ENCODE measurements around the gene TNRC6B. TPM values are rescaled to one million over a fixed set of nuclear protein-coding genes. Genes with fewer than 3 reads are reported as not detected.

TNRC6B gene
- total RNA-seq, 2 donors from 2014 or later: 25.0 to 27.1 TPM

- no peak overlapping the region for H3K27ac ChIP-seq
Measured at GRCh38 chr22:40213478-40213877, 35.8 kb downstream of the TNRC6B start.

GRCh38 chr22:40215266-40215665, 37.5 kb downstream of the TNRC6B start:
- Histone ChIP-seq H3K9me3 (no peaks in the 10 kb centered on the region), H3K4me1 (peaks cover 0 to 73% of the 10 kb centered on the region in 2 donors), H3K27me3 (no peaks in the 10 kb centered on the region), H3K36me3 (no peaks in the 10 kb centered on the region), H3K4me3 (no peak overlapping the region), H3K27ac (peak overlapping the region in 1 of 2 donors; percentile 10)
- TF ChIP-seq CTCF (IDR thresholded peaks at IDR 0.05): no peak
- no peak for DNase-seq (ENCODE audit: low spot score)

More at GRCh38 chr22:40213478-40213877, 35.8 kb downstream of the TNRC6B start:
- Histone ChIP-seq H3K36me3 (no peaks in the 10 kb centered on the region), H3K4me1 (peaks cover 0 to 73% of the 10 kb centered on the region in 2 donors), H3K9me3 (no peaks in the 10 kb centered on the region), H3K4me3 (no peak overlapping the region), H3K27me3 (no peaks in the 10 kb centered on the region)
- TF ChIP-seq CTCF (IDR thresholded peaks at IDR 0.05): peak in 1 of 2 donors; percentile 25
- DNase-seq (ENCODE audit: low spot score): no peak

GRCh38 chr22:40216041-40216756, 38.5 kb downstream of the TNRC6B start:
- no peak for TF ChIP-seq CTCF (IDR thresholded peaks at IDR 0.05)

GRCh38 chr22:40218152-40218551, 40.4 kb downstream of the TNRC6B start:
- Histone ChIP-seq H3K4me1 (peaks cover 0 to 72% of the 10 kb centered on the region in 2 donors), H3K4me3 (no peak overlapping the region), H3K27me3 (no peaks in the 10 kb centered on the region), H3K27ac (no peak overlapping the region), H3K9me3 (no peaks in the 10 kb centered on the region), H3K36me3 (no peaks in the 10 kb centered on the region)
- DNase-seq (ENCODE audit: low spot score): no peak
- no peak for TF ChIP-seq CTCF (IDR thresholded peaks at IDR 0.05)

More at GRCh38 chr22:40216041-40216756, 38.5 kb downstream of the TNRC6B start:
- DNase-seq (ENCODE audit: low spot score): no peak
- peak overlapping the region in 1 of 2 donors; percentile 1 for H3K27ac ChIP-seq
- H3K4me1 ChIP-seq: peaks cover 0 to 73% of the 10 kb centered on the region in 2 donors
- H3K9me3 ChIP-seq: no peaks in the 10 kb centered on the region
- H3K4me3 ChIP-seq: no peak overlapping the region
- H3K36me3 ChIP-seq: no peaks in the 10 kb centered on the region
- no peaks in the 10 kb centered on the region for H3K27me3 ChIP-seq

GRCh38 chr22:40218723-40219294, 41.1 kb downstream of the TNRC6B start:
- TF ChIP-seq CTCF (IDR thresholded peaks at IDR 0.05): no peak
- peaks cover 0 to 72% of the 10 kb centered on the region in 2 donors for H3K4me1 ChIP-seq
- no peaks in the 10 kb centered on the region for H3K9me3 ChIP-seq
- no peaks in the 10 kb centered on the region for H3K36me3 ChIP-seq
- DNase-seq (ENCODE audit: low spot score): no peak
- no peak overlapping the region for H3K27ac ChIP-seq
- no peaks in the 10 kb centered on the region for H3K27me3 ChIP-seq
- H3K4me3 ChIP-seq: no peak overlapping the region
